Cortex of kidney (tissue), 1 donor: ENCODE data around the gene APBA2.
"Not testable (repeated sequence)": the region's sequence is repeated elsewhere in the genome, so short reads cannot be mapped to it uniquely, and the experiment has no call there.

Experiments
- DNase-seq: peaks from one replicate; lab custom pipeline; 2025; lab: John Stamatoyannopoulos, UW

Gene APBA2

DNA sequence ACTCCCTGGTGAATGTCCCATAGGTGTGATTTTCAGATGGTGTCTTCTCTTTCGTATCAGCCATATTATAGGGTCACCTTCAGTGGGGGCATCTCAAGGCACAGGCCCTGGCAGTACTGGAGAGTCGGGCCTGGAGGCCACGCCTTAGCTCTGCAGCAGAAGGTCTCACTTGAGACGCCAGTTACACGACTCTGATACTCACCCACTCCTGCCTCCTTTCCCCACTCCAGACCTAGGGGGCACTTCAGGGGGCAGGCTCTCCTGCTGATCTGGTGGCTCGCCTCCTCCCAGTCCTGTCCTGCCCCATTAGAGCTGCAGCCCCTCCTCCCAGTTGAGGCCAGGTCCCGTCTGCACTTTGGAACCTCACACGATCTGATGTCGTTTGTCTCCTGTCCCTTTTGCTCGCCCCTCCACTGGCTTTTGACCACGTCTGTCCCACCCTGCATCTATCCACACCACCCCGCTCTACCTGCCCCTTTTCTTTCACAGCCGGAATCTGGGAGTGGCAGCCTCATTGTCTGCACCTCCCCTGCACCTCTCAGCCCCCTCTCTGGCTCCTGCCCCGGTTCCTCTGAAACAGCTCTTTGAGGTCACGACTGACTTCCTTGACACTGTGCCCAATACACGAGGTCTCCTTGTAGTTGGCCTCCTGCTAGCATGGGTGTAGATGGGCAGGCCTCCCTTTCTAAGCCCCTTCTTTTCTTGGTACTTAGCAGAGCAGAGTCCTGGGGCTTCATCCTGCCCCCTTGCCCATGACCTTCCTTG lies 201.9 kb downstream of the APBA2 start:
- no peak for DNase-seq

DNA sequence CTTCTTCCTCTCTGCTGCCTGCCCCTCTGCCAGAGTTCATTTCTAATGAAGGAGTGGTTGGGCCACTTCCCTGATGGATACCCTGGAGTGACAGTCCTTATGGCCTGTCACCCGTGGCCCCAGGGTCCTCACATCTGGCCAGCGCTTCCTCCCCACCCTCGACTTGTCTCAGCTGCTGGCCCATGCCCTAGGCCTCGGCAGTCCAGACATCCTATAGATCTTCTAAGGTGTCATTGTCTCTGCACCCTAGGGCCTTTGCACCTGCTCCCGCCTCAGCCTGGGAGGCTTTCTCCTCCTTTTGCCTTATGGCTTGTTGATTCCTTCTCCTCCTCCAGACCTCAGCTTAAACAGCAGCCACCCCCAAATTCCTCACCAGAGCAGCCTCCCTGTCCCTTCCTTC lies 202.9 kb downstream of the APBA2 start:
- no peak for DNase-seq

DNA sequence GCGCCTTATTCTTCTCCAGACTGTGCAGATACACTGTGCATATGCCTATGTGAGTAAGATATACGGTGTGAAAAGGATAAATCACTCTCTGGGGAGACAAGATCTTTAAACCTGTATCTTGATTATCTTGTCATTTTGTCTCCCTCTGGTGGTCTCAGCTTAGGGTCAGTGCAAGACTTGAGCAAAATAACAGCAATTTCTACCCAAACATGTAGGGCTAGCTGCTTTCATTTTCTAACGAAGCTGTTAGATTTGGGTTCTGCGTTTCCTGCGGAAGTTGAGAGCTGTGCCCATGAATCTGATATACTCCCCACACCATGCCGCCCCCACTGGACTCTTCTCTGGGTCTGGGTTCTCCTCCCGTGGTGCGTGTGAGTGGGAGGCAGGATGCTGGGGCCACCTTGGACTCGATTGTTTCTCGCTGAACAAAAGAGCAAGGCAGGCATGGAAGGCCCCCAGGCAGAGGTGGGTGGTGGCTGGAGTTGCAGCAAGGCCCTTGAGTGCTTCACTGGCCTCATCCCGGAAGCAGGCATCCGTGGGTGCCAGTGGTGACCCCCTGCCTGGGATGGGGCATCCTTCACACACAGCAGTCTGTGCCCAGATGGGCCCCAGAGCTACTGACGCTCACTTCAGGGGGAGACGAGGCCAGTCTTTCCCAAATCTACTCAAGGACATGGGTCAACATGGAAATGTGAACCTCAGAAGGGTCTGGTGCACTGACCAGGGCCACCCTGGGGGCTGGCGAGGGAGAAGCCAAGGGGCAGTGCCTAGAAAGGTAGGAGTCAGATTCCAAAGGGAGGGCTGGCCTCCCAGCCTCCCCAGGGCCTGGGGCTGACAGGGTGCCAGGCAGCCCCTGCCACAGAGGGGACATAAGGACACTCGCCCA lies 204.2 kb downstream of the APBA2 start:
- DNase-seq: no peak

DNA sequence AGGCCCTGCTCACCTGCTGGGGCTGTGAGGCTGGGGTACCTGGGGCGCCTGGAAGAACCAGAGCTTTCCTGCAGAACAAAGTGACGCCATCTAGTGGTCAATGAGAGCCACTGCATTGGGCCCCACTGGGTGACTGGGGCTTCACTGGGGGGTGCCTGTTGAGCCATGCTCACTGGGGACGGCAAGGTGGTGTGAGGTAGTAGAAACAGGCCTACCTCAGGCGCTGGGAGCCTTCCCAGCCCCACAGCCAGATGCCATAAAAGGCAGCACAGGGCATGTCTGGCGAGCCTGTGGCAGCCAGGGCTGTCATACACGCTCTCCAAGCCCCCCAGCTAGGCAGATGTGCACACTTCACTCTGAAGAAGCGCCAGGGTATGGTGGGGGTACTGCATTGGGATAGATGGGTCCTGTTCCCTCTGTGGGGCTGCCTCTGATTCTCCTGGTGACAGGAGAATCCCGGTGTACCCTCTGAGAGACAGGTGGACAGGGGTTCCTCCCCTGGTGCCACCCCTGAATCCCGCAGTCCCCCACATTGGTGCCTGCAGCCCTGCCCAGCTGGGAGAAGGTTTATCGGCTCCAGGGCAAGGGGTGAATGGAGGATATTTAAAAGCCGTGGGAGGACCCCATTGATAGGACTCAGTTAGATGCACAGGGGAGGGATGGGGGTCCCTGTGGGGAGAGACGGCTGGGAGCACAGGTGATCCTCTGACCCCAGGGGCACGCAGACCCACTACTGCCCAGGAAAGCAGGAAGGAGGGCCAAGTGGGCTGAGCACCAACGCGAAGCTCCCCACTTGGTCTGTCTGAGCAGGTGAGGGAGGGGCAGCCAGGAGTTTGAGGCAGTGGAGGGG lies 205.1 kb downstream of the APBA2 start:
- no peak for DNase-seq

DNA sequence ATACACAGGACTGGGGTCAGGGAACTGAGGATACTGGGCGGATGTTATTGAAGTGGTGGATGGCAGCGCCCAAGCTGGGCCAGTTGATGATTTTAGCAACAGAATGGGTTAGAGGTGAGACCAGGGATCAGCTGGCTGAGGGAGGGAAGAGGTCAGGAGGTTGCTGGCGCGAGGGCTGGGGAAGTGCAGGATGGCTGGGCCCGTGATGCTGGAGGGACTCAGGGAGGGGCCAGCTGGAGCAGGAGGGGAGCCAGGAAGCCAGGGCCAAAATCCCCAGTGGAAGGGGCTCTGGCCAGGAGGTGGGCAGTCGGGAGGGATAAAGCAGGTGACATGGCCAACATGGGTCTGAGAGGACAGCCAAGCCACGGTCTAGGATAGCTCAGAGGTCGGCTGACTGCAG lies 205.9 kb downstream of the APBA2 start:
- DNase-seq: no peak

DNA sequence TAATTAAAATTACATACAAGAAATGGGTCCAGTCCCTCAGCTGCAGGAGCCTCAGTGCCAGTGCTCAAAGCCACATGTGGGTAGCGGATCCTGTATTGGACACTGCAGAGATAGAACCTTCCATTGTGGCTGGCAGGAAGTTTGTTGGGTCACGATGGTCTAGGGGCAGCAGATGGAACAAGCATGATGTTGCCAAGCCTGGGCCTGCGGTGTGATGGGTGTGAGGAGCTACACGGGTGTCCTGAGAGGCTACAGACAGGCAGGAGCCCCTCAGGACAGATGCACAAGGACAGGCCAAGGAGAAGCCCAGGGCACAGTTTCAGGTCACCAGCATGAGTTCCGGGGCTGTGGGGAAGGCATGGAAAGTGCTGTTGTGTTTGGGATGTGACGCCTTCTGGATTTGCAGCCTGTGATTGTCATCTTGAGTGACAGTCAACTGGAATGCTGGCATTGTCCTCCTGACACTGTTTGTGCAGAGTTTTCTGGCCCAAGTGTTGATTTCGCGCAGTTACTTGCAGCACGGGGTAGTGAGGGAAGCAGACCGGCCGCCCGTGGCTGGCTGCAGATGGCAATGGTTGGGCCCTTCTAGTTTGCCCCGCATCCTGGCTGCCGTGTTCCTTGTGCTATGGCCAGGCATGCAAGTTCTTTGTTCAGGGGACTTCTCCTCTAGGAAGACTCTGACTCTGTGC lies 206.7 kb downstream of the APBA2 start:
- DNase-seq: no peak

DNA sequence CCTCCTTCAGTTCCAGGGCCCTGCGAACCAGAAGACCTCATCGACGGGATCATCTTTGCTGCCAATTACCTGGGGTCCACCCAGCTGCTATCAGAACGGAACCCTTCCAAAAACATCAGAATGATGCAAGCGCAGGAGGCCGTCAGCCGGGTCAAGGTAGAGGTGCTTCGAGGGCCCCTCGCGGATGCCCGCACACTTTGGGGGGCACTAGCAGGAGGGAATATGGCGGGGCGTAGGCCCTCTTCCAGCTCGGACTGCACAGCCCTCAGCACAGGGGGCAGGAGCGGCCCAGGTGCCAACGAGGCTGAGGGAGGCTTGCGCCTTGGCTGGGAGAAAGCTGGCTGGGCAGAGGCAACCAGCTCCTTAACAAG lies 207.3 kb downstream of the APBA2 start:
- no peak for DNase-seq

DNA sequence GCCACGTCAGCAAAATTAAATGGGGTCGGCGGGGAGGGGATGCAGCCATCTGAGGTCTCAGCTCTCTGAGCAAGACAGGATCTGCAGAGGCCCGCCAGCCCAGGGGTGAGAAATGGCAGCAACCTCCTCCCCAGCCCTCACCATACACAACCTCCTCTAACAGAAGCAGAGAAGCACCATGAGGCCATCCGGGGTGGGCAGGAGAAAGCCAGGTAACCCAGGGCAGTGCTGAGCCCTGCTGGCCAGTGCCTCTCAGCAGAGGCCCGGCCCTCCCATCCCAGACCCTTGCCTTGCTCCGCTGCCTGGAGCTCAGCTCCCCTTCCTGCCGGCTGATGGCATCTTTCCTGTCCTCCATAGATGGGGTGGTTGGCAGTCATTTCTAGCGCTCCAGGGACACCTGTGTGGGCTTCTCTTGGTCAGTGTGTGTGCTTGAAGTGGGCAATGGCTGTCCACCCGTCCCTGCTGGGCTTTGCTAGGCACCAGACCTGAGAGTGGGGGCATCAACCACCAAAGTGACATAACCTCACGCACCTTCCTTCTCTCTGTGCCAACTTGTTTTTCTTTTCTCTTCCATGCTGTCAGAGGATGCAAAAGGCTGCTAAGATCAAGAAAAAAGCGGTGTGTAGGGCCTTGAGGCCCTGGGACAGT lies 208.0 kb downstream of the APBA2 start:
- no peak for DNase-seq

DNA sequence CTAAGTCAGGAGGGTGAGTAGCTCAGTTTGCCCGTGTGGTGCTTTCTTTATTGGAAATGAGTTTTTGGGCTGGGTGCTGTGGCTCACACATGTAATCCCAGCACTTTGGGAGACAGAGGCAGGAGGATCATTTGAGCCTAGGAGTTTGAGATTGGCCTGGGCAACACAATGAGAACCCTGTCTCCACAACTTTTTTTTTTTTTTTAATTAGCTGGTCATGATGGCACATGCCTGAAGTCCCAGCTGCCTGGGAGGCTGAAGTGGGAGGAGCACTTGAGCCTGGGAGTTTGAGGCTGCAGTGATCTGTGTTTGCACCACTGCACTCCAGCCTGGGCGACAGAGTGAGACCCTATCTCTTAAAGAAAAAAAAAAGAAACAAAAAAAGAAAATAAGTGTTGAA lies 208.9 kb downstream of the APBA2 start:
- DNase-seq: no peak

DNA sequence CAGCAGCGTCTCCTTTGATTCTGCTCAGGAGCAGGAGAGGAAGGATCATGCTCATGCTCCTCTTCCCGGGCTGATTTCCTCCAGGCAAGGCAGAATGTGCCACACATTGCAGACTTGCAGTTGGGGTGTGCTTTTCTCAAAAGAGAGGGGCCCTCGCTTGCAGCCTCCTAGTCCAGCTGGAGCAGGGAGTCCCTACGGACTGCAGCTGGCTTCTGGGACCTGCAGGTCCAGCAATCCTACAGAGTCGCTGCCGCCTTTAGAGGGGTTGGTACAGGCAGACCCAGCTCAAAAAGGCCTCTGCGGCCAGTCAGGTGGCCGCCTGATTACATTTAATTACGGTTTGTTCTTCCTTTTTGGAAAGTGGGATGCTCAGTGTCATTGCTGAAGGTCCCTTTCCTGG lies 210.0 kb downstream of the APBA2 start:
- DNase-seq: no peak

DNA sequence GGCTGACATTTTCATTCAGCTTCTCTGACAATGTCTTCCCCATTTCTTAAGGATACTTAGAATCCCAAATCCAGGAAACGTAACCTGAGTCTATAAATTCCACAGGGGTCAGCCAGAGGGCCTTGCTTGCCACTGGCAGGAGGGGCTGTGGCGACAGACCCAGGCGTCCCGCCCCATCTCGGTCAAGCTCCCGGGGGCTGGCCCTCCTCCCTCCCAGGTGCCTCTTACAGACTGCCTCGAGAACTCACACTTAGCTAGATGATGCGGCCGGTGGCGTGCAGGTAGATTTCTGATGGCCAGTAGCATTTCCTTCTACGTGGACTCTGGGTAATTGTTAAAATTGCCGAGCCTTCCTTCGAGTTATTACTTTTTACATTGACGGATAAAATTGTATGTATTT lies 211.4 kb downstream of the APBA2 start:
- DNase-seq: no peak

DNA sequence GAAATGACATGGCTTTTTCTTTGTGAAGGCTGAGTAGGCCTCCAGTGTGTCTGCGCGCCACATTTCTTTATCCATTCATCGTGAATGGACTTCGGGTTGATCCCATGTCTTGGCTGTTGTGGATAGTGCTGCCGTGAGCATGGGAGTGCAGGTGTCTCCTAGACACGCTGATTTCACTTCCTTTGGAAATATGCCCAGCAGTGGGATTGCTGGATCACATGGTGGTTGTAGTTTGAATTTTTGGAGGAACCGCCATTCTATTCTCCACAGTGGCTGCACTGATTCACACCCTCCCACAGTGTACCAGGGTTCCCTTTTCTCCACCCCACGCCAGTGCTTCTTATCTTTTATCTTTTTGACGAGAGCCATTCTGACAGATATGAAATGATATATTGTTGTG lies 212.2 kb downstream of the APBA2 start:
- DNase-seq: no peak

DNA sequence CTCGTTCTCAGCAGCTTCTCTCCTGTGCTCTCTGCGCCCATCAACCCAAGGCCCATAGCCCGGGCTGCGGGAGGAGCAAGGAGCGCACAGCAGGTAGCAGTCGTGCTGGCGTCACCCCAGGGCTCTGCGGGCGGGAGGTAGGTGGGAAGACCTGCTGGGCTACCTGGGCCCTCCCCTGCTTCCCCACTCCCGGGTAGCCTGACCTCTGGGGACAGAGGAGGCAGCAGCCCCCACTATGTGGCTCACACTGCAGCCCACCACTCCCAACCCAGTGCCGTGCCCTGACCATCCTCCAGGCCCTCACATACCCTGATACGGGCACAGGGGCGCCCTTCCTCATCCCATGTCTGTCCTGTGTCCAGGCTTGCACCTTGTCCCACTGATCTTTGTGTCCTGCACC lies 212.9 kb downstream of the APBA2 start:
- DNase-seq: no peak

DNA sequence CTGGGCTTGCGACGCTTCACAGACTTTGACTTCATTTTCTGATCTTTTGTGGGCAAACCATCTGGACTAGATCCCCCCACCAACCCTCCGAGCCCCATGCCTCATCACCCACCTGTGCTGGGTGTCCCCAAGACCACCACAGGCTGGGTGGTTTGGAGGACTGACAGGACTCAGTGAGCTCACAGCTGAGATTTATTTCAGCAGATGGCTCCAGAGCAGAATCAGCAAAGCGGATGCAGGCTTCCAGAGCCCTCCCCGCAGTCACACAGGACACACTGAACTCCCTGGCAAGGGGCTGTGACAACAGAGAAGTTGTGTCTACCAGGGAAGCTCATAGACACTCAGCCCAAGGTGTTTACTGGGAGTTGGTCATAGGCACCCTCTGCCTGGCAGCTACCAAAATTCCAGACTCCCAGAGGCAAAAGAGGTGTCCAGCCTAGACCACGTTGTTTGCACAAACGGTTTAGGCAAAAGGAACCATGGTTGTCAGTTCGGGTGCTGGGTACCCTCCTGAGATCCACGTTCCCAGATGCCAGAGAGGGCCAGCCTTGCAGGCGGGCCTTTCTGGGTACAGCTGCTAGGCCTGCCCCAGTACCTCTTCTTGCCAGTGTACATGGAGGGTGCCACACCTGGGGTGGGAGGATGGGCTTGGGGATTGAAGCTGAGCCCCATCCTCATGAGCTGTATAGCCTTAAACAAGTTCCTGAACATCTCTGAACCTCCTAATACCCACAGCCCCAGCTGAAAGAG lies 213.5 kb downstream of the APBA2 start:
- no peak for DNase-seq

DNA sequence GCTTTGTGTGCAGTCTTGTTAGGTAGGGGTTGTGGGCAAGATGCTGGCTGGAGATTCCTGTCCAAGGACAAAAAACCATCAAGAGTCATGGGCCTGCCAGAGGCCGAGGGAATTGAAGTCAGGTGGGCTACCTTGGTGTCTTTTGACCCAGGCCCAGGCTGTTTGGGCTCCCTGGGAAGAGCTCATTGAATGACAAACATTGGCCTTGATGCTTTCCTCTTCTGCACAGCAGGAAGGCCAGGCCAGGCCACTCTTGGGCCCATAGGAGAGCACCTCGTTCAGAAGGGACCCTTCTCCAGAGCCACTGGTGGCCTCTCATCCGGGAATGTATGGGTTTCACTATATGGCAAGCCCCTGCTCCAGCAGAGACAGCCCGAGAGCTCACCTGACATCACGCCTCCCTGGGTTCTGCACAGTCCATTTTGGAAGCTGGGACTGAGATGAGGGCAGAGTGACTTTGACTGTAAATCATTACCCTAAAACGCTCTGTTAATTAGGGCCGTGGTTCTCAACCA lies 214.8 kb downstream of the APBA2 start:
- no peak for DNase-seq

DNA sequence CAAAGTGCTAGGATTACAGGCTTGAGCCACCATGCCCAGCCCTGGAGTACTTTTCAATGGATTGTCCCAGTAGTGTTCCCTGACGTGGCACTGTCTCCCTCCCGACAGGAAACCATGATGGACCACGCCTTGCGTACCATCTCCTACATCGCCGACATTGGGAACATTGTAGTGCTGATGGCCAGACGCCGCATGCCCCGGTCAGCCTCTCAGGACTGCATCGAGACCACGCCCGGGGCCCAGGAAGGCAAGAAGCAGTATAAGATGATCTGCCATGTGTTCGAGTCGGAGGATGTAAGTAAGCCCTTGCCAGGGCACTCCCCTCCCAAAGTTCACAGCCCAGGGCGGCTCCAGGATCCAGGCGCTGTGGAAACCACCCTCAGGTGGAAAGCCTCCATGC lies 215.7 kb downstream of the APBA2 start:
- no peak for DNase-seq

DNA sequence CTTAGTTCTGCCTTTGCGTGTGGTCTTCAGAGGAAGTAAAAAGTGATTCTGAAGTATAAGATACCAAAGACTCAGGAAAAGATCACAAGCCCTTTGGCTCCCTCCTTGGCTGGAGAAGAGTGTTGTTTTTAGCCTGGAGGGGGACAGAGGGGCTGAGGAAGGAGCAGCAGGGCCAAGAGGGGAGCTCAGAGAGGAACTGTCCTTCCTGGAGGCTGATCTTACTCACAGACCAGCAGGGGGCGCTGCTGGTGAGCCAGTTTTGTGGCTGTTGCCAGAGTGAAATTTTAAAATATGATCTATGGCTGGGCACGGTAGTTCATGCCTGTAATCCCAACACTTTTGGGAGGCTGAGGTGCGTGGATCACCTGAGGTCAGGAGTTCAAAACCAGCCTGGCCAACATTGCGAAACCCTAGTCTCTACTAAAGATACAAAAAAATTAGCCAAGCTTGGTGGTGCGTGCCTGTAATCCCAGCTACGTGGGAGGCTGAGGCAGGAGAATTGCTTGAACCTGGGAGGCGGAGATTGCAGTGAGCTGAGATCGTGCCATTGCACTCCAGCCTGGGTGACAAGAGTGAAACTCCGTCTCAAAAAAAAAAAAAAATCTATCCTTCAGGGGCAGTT lies 216.5 kb downstream of the APBA2 start:
- DNase-seq: not testable (repeated sequence)

DNA sequence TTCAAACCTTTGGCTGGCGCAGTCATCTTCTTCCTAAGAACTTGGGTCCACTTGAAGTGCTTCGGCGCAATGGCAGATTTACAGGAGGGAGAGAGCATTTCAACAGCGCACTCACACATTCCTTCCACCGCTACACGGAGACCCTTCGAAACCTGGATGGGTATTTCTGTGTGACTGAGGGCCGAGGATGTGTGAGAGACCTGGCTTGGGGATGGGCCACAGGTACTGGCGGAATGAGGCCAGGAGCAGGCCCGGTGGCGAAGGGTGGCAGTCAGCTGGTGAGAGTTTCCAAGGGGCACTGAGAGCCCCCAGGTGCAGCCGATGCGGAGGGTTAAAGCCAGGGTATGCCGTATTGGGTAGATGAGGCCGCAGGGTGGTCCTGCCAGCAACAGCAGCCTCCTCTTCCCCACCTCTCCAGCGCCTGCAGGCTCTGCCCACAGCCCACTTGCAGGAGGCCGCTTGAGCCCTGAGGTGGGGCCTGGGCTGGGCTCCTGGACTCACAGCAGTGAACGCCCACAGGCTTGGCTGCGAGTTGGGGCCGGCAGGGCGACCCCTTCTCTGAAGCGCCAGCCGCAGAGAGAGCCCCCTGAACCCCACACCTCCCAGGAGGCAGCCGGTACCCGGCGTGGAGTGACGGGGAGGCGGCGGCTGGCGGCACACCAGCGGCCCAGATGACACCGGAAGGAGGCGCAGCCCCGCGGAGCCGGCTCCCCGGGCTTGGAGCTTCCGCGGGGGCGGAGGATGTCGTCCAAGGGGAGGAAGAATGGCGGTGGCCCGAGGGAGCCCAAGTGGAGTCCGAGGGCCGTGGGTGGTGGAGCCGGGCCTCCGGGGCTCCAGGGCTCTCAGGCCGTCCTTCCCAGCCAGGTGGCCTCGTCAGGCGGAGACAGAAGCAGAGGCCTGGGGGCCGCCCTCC lies 217.4 kb downstream of the APBA2 start:
- DNase-seq: no peak
